ENCODE results near the gene USP24.

DNA sequence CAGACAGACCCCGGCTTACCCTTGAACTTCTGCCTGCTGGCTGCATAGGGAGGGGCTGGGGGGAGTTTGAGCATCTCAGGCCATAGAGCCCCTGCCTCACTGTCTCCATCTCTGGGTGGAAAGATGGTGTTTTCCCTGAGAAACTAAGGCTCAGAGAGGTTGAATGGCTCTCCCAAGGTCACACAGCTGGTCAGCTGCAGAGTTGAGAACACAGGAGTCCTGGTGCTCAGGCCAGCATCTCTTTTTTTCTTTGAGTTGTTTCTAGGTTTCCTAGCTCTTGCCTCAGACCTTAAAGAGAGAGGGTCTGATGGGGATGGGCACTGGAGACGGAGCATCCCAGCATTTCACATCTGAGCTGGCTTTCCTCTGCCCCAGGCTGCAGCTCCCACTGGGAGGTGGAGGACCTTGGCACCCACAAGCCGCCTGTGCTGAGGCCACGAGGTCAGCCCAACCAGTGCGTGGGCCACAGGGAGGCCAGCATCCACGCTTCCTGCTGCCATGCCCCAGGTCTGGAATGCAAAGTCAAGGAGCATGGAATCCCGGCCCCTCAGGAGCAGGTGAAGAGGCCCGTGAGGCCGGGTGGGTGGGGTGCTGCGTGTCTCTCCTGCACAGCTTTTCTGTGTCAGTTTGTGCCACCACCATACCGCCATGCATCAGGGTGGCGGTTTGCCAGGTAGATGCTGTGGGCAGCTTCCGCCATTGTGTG, 154.0 kb downstream of the USP24 start:
- TF ChIP-seq CTCF (IDR thresholded peaks at IDR 0.05): no peak
- TF ChIP-seq POLR2A (IDR thresholded peaks at IDR 0.05): no peak

Data from uterus (tissue), 2 donors.